ENCODE results near the gene ATG2B. TPM values are rescaled to one million over a fixed set of nuclear protein-coding genes. Genes with fewer than 3 reads are reported as not detected.
"Not testable (repeated sequence)": the region's sequence is repeated elsewhere in the genome, so short reads cannot be mapped to it uniquely, and the experiment has no call there.

Gene ATG2B
- total and polyA plus RNA-seq, 7 donors = 1.8 to 27.1 (median 17.9) TPM

- H3K4me3 ChIP-seq = no peak overlapping the region
- peaks cover 0 to 30% (median 24%) of the 10 kb centered on the region in 4 donors for H3K4me1 ChIP-seq
- no peak for DNase-seq
- no peaks in the 10 kb centered on the region for H3K9me3 ChIP-seq
- TF ChIP-seq POLR2A (IDR thresholded peaks at IDR 0.05) = no peak
- no peak for TF ChIP-seq EP300 (IDR thresholded peaks at IDR 0.05)
- no peak for TF ChIP-seq CTCF (IDR thresholded peaks at IDR 0.05)
- no peak overlapping the region for H3K27ac ChIP-seq
- intact Hi-C loops (cut with DNase I) = no loop called here
- no peaks in the 10 kb centered on the region for H3K36me3 ChIP-seq
- no peaks in the 10 kb centered on the region for H3K27me3 ChIP-seq
- 90 to 92% methylated on average over 3 of the region's 3 CpGs for WGBS, 2 donors
Measured at GRCh38 chr14:96357216-96357615, 5.9 kb downstream of the ATG2B start.

- H3K27me3 ChIP-seq = no peaks in the 10 kb centered on the region
- WGBS, 2 donors = 96% methylated on average over 4 of the region's 4 CpGs
- DNase-seq = no peak
- no peak overlapping the region for H3K4me3 ChIP-seq
- TF ChIP-seq POLR2A (IDR thresholded peaks at IDR 0.05) (no peak), EP300 (IDR thresholded peaks at IDR 0.05) (no peak), CTCF (IDR thresholded peaks at IDR 0.05) (no peak), POLR2AphosphoS5 (IDR thresholded peaks at IDR 0.05) (no peak)
- H3K9me3 ChIP-seq = no peaks in the 10 kb centered on the region
- H3K4me1 ChIP-seq = peaks cover 0 to 12% (median 3%) of the 10 kb centered on the region in 4 donors
- intact Hi-C loops (cut with DNase I) = no loop called here
- H3K36me3 ChIP-seq = no peaks in the 10 kb centered on the region
- no peak overlapping the region for H3K27ac ChIP-seq
Measured at GRCh38 chr14:96354246-96354645, 8.9 kb downstream of the ATG2B start.

- H3K4me3 ChIP-seq = no peak overlapping the region
- H3K27me3 ChIP-seq = no peaks in the 10 kb centered on the region
- no peak for DNase-seq
- intact Hi-C loops (cut with DNase I) = no loop called here
- H3K9me3 ChIP-seq = no peaks in the 10 kb centered on the region
- peaks cover 0 to 16% (median 4%) of the 10 kb centered on the region in 4 donors for H3K4me1 ChIP-seq
- no peak overlapping the region for H3K27ac ChIP-seq
- no peaks in the 10 kb centered on the region for H3K36me3 ChIP-seq
- WGBS, 2 donors = 67 to 71% methylated on average over 2 of the region's 2 CpGs
- no peak for TF ChIP-seq EP300 (IDR thresholded peaks at IDR 0.05)
Measured at GRCh38 chr14:96352708-96353107, 10.4 kb downstream of the ATG2B start.

GRCh38 chr14:96351986-96352385 lies 11.2 kb downstream of the ATG2B start:
- no peaks in the 10 kb centered on the region for H3K9me3 ChIP-seq
- intact Hi-C loops (cut with DNase I) = no loop called here
- H3K4me1 ChIP-seq = peaks cover 0 to 16% (median 4%) of the 10 kb centered on the region in 4 donors
- no peak for TF ChIP-seq POLR2A (IDR thresholded peaks at IDR 0.05)
- TF ChIP-seq CTCF (IDR thresholded peaks at IDR 0.05) = no peak
- no peak for TF ChIP-seq POLR2AphosphoS5 (IDR thresholded peaks at IDR 0.05)
- no peak for TF ChIP-seq EP300 (IDR thresholded peaks at IDR 0.05)
- H3K27me3 ChIP-seq = no peaks in the 10 kb centered on the region
- H3K27ac ChIP-seq = no peak overlapping the region
- 85 to 86% methylated on average over 3 of the region's 3 CpGs for WGBS, 2 donors
- no peak overlapping the region for H3K4me3 ChIP-seq
- no peaks in the 10 kb centered on the region for H3K36me3 ChIP-seq
- DNase-seq = no peak

GRCh38 chr14:96349286-96350075 lies 13.7 kb downstream of the ATG2B start:
- DNase-seq = no peak
- 94 to 96% methylated on average over 7 of the region's 7 CpGs for WGBS, 2 donors
- no peak for TF ChIP-seq CTCF (IDR thresholded peaks at IDR 0.05)
- TF ChIP-seq EP300 (IDR thresholded peaks at IDR 0.05) = no peak
- H3K27ac ChIP-seq = no peak overlapping the region
- no peaks in the 10 kb centered on the region for H3K9me3 ChIP-seq
- H3K4me3 ChIP-seq = no peak overlapping the region
- intact Hi-C loops (cut with DNase I) = no loop called here
- no peaks in the 10 kb centered on the region for H3K27me3 ChIP-seq
- peaks cover 0 to 16% (median 4%) of the 10 kb centered on the region in 4 donors for H3K4me1 ChIP-seq
- H3K36me3 ChIP-seq = no peaks in the 10 kb centered on the region

GRCh38 chr14:96347957-96348356 lies 15.2 kb downstream of the ATG2B start:
- H3K27me3 ChIP-seq; DNase-seq; intact Hi-C loops (cut with DNase I); H3K27ac ChIP-seq; H3K9me3 ChIP-seq; H3K4me3 ChIP-seq: not testable (repeated sequence)
- peaks cover 0 to 16% (median 4%) of the 10 kb centered on the region in 4 donors for H3K4me1 ChIP-seq
- peaks cover 0 to 12% (median 0%) of the 10 kb centered on the region in 4 donors for H3K36me3 ChIP-seq
- WGBS, 2 donors = 98% methylated on average over 2 of the region's 2 CpGs
